GM18868 (cell line): ENCODE measurements around the gene ERBB4.

Source experiments
- ATAC-seq: cut with Tn5 transposase; IDR thresholded peaks from one replicate; pipeline ENCODE4 v1.9.1; 2021; ENCODE audit warnings: mild to moderate bottlenecking, moderate library complexity; ENCODE audit not compliant: unreplicated experiment

Gene ERBB4

DNA sequence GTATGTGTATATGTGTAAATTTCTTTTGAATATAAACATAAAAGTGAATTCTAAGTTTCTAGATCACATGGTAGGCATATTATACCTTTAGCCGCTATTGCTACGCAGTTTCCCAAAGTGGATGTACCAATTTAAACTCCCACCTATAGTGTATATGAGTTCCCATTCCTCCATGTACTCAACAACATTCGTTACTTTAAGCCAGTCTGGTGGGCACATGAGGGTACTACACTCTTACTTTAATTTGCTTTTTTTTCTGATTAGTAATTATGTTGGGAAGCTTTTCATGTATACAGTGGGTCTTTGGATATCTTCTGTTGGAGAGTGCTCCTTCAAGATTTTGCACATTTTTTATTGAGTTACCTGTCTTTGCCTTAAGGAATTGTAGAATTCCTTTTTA lies 683.8 kb downstream of the ERBB4 start:
- no peak for ATAC-seq

DNA sequence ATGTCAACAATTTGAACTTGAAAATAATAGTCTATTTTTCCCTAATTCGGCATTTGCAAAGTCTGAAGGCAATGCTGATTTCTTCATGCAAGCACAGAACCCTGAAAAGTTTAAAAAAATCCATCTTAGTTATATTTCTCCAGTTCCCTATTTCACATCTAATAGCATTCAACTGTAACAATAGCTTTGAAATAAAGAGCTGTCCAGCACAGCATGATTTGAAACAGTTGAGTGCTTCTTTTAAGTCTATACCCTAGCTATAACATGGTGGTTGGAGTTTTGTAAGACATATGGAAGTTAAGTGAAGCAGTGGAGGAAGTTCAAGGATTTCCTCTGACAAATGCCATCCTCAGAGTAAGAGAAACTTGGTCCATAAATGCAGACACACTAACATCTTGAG lies 691.9 kb downstream of the ERBB4 start:
- no peak for ATAC-seq

DNA sequence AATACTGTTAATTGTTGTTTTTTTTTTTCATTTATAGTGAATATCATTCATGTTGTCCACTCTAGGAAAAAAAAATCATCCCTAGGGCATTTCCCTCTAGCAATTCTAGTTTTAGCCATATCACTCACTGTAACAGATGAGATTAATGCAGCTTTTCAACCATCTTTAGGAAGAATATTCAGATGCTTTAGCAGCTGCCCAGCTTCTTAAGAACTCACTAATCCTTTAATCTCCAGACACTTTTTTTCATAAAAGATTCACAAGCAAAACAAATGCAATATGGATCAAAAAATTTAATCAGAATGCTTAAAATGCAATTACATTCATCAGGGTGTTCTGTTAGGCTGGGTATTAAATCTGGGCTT lies 692.6 kb downstream of the ERBB4 start:
- no peak for ATAC-seq

DNA sequence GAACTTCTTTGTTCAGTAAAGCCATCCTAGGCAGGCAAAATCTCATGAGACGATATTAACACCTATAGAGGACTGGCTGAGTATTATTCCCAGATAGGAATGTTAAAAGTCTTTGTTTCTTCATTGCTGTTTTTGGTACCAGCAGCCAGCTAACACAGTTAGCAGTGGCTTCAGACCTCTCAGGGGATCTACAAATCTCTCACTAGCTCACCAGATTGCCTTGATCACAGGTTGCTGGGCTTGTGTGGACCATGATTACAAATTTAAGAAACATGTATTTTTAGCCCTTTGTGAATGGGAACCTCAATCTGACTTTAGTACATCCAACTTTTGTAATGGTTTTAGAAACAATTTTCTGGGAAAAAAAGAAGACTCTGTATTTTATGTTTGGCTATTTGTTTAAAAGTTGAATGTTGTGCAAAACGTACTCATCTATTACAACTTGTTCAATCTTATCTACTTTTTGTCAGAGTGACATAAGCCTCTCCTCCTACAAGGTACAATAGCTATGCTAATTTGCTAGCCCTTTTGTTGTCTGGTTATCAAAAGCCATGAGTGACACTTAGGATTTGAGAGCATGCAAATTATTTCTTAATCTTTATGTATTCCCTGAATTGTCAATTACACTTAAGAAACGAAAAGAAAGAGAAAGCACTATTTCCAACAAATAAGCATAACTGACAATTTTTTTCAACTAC lies 693.1 kb downstream of the ERBB4 start:
- ATAC-seq = no peak

DNA sequence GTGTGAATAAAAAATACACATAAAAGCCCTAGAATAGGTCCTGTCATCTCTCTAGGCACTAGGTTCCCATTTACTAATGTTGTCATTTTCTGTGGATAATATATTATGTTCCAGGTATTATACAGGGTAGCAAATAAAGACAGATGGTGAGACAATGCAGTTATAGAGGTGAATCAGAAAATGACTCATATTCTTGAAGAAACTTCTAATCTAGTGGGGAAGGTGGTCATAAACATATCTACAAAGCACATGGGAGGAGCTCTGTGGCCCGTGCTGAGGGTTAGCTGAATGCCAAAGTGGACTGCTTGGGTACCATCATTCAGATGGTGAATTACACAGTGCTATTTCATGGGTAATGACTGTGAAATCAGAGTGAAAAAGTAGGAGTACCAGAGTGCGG lies 700.9 kb downstream of the ERBB4 start:
- no peak for ATAC-seq

DNA sequence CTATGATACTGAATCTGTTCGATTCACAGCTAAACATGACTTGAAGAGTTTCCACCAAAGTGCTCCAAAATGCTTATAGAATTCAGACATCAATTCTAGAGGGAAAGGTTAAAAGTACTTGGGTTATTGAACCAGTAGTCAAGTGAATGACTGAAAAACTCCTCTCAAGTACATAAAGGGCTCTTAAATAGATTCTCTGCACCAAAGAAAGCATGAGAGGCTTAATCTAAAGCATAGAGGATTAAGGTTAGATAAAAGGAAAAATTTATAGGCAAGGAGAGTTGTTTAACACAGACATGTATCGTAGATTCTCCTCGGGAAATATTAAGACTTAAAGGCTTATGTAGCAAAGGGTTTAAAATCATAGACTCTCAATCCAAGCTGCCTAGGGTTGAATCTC lies 701.4 kb downstream of the ERBB4 start:
- ATAC-seq = no peak

DNA sequence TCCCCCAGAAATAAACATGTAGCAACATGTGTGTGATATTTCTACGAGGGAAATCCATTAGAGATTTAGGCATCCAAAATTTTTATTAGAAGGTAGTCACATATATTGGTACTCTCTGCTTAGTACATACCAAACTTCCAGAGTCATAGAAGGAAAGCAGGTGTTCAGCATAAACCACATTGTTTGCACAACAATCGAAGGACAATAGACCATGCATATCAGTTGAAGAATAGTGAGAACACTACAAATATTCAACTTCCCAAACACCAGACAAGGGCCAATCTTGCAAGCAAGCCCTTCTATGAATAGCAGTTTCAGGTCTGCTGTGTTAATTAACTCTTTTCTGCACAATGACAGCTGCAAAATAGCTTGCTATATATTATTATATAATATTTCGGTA lies 702.2 kb downstream of the ERBB4 start:
- ATAC-seq = peak; percentile 39

DNA sequence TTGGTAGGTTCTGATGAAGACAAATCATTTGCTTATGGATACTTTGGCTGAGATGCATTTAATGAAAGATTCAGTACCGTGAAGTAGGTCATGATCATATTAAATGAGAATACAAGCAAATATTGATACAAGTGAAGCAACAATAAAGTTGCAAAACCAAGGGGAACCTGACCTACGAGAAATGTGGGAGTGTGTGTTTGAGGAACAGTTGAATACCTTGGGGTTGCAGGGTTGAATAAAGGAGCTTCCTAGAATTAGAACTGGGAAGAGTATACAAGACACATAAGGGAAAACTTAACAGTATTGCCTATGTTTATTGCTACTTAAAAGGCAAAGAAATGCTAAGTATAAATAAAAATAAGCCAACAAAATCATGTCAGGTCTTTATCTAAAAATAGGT lies 702.9 kb downstream of the ERBB4 start:
- ATAC-seq = no peak

DNA sequence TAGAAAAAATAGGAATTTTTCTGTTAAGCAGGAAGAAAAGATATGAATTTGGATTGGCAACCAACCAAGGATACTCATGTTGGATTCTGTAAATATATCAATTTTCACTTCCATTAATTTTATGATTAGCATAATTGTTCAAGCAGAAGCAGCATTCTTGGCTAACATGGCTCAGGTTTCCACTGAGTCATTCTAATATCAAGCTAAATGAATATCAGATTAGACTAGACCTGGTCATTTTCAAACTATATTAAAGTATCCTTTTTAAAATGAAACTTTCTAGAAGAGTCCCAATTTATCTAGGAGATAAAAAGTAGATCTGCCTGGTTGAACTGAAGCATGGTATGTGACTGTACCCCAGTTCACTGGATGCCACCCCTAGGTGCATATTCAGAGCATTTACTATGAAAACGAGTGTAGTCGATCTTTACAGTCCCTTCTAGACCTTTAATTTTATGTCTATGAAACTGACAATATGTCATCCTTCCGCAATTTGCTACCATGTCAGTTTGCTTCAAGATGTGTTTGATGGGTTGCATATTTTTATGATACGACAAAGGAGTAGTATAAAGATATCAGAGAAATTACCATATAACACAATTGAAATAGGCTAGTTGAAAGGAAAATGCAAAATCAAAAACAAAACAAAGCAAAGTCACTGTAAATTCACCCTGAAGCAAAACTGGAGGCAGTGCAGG lies 704.9 kb downstream of the ERBB4 start:
- no peak for ATAC-seq

DNA sequence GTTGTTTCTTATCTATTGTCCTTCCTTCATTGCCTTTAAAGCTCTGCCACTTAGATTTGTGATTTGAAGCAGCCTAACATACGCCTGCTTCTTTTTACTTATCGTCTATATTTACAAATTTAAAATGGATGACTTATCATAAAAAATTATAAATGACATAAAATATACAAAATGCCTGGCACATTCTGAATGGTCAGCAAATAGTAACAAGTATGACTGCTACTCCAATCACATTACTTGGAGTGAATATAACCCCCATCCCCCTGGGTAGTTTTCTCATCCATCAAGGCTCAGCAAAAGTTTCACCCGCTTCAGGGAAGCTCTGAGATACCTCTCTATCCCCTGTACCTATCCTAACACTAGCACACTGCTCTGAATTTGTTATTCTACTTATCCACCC lies 708.9 kb downstream of the ERBB4 start:
- ATAC-seq = no peak

DNA sequence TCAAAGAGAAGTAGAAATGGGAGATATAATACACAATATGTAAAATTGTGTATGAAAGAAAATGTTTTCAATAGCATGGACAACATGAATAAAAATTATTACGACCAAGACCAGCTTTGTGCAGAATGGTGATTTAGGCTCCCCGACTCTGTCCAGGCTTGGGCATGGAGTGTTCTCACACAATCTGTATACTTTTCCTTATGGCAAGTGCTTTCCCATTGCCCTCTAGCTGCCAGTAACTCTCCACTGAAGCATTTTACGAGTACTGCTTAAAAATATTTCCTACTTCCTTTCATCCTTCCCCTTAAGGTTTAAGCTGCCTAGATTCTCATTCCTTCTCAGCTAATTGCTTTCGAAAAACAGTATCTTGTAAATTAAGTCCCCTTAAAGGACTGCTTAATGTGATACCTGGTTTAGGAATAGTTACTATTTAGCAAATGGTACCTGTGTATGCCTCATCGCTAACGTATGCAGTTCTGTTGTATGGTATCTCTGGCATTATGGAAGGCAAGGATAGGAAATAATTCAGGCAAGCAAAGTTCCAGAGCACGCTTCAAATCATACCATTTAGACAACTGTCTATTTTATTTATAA lies 714.6 kb downstream of the ERBB4 start:
- no peak for ATAC-seq

DNA sequence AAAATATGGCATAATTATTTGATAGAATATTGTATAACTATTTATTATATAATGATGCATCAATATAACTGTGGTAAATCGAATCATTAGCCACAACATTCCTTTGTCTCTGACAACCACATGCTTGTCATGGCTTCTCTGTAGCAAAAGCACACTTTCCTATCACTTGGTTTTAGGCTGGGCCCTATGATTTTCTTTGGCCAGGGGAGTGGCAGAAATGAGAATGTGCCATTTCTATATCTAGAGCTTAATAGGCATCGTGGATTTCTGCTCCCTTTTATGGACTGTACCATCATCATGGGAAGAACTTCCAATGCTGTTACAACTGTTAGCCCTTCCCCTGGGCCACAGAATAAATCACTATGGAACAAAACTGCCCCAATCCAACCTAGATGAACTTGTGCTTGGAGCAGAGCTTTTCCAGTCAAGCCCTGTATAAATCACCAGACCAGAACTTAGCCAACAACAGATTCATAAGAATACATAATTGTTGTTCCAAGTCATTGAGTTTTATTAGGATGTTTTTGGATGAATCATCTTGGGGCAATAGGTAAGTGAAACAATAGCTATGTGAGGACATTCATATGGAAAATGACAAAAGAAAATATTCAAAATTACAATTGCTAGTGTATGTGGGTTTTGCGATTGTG lies 715.8 kb downstream of the ERBB4 start:
- no peak for ATAC-seq

DNA sequence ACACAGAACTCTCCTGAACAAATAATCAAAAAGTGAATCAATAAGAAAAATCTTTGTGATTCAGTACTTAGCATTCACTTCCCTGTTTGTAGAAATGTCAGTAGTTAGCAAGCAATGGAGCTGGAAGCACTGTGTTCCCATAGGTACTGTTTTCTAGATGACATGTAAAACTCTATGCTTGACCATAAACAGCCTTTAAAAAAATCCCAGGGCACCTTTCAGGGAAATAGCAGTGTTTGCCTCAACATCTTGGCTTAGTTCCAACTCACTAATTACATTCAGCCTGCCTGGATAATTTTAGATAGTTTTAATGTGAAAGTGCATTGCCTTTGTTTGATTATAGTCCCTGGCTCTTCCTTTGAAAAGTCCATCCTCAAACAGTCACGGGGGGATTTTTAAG lies 721.8 kb downstream of the ERBB4 start:
- no peak for ATAC-seq

DNA sequence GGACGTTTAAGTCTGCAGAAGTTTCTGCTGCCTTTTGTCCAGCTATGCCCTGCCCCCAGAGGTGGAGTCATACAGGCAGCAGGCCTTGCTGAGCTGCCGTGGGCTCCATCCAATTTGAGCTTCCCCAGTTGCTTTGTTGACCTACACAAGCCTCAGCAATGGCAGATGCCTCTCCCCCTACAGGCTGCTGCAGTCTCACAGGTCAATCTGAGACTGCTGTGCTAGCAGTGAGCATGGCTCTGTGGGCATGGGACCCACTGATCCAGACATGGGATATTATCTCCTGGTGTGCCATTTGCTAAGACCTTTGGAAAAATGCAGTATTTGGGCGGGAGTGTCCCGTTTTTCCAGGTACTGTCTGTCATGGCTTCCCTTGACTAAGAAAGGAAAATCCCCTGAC lies 726.0 kb downstream of the ERBB4 start:
- no peak for ATAC-seq

DNA sequence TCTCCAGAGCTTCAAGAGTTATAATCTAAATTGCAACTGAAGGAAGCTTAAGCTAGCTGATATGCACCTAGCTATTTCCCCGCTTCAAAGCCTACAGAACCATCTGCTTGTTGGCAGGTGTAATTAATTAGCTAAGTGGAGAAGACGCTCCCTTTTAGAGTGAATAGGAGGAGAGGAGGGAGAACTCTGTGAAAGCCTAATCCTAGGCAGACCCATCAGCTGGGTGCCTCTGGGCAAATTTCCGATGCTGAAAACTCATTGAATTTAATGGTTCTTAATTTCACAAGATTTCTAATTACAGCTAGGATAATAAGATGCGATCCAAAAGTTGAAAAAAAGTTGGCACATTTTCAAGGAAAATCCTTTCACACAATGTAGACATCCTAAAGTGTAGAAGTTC lies 735.9 kb downstream of the ERBB4 start:
- no peak for ATAC-seq

DNA sequence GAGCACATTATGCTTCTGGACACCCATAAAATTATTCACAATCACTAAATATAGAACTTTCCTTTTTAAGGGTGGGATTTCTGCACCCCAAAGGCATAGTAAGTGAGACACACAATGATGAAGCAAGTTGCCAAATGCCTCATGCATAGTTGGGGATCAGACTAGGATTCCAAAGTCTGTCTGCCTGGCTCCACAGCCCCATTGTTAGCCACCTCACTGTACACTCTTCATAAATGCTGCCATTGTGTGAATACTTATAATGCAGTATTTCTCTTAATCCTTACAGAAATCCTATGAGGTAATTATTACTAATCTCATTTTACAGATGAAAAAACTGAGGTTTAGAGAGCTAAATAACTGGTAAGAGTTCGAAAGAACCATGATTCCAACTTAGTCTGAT lies 738.6 kb downstream of the ERBB4 start:
- no peak for ATAC-seq

DNA sequence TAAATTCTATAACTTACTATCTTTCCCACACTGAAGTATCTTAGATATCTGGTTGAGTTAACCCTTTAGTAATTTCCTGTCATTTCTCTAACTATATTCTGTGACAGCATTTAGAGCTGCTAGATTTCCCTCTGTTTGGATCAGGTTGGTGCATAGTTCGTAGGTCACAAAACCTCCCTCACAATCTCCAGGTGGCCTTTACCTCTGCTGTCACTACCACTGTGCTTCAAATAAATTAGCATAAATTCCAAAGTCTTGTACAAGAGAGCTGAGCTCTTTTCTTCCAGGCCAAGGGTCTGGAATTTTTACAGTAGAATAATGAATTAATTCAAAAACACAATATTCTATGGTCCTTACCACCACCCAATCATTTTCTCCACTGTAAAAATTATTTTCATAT lies 739.7 kb downstream of the ERBB4 start:
- no peak for ATAC-seq

DNA sequence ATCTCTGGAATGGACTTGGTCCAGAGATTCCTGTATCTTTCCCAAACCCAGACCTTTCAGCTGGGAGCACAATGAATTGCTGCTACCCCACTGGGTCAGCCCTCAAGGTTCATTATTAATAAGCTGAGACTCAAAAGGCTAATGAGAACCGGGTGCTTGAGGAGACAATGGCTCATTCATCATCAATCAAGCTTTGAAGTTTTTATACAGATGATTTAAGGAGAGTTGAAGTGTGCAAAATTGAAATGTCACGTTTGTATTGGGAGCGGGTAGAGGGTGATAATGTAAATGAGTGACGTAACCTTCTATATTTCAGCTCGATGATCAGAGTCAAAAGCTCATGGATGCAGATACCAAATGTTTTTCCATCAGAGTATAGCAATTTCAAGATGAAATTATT lies 744.9 kb downstream of the ERBB4 start:
- ATAC-seq = no peak

DNA sequence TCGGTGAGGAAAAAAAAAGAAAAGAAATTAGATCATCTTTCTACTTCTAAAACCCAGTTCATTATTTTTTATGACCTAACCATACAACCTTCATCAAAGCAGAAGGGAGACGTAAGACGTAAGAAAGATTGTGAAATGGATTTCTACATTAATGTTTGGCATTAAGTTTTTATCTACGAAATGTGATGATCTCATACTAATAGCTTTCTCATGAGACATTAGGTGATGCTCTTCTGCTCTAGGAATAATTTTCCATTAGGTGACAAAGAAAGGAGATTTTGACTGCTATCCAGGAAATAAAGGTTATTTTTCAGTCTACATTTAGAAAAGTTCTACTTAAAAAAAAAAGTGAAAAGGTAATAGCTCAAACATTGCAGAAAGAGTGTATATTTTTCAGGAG lies 748.6 kb downstream of the ERBB4 start:
- no peak for ATAC-seq

DNA sequence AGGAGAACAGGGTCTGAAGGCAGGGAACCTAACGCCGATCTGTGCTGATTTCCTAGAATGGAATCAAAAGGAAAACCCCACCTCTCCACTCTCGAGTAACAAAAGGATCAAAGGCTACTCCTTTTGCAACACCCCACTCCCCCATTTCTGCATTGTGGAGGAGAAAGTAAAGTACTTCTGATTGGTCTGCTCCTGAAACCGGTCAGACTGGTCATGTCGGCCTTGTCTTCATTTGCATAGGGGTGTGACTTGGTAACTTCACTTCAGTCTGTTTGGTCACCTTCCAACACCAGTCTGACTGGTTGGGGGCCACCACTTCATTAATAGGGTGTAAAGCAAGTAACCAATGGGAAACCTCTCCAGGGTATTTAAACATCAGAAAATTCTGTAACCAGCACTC lies 771.9 kb downstream of the ERBB4 start:
- no peak for ATAC-seq

DNA sequence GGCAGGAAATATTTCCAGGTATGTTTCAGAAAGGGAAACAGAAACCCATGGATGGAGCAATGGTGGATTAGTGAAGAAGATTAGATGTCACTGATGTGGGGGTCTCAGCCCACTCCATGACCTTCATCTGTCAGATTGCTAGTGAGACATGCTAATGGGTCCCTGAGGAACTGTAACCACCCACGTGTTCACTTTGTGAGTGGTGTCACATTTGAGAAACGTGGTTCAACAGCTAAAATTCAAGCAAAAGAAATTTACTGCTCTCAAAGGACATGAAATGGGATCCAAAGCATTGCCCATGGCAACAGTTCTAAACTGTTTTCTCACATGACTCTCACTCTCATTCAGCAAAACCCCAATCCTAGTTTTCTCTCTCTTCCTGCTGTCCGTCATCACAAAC lies 776.1 kb downstream of the ERBB4 start:
- ATAC-seq = no peak

DNA sequence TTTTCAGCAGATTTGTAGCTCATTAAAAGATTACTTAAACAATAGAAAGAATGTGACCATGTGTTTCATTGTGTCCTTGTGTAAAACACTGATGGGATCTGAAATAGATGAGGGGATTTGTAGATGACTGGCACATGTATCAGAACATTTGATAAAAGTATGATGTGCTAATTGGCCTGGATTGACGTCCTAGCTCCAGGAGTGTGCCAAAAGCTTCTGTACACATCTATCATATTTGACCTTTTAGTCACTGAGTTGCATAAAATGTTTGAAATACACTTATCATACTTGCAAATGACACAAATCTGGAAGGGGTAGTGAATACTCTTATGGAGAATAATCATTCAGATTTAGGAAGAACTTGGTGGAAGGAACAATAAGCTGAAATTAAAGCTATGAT lies 778.5 kb downstream of the ERBB4 start:
- ATAC-seq = no peak
